Measurements from ENCODE around the gene AGBL2. TPM values are rescaled to one million over a fixed set of nuclear protein-coding genes. Genes with fewer than 3 reads are reported as not detected.

Gene AGBL2
- total RNA-seq, 2 experiments from 2014 or later = 2.0 to 8.4 TPM

DNA sequence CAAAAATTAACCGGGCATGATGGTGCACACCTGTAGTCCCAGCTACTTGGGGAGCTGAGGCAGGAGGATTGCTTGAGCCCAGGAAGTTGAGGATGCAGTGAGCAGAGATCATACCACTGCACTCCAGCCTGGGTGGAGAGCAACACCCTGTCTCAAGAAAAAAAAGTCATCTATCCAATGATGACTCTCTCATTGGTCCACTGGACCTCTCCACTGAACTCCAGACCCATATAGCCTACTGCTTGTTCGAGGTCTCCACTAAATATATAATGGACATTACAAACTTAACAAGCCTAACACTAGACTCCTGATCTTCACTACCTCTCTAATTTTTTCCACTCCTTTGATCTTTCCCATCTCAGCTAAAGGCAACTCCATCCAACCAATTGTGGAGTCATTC, 39.3 kb downstream of the AGBL2 start:
- TF ChIP-seq, protein P1, sequence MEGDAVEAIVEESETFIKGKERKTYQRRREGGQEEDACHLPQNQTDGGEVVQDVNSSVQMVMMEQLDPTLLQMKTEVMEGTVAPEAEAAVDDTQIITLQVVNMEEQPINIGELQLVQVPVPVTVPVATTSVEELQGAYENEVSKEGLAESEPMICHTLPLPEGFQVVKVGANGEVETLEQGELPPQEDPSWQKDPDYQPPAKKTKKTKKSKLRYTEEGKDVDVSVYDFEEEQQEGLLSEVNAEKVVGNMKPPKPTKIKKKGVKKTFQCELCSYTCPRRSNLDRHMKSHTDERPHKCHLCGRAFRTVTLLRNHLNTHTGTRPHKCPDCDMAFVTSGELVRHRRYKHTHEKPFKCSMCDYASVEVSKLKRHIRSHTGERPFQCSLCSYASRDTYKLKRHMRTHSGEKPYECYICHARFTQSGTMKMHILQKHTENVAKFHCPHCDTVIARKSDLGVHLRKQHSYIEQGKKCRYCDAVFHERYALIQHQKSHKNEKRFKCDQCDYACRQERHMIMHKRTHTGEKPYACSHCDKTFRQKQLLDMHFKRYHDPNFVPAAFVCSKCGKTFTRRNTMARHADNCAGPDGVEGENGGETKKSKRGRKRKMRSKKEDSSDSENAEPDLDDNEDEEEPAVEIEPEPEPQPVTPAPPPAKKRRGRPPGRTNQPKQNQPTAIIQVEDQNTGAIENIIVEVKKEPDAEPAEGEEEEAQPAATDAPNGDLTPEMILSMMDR (conservative IDR thresholded peaks at IDR 0.05; ENCODE audit: low read length) = no peak
- TF ChIP-seq EZH2phosphoT487 (IDR thresholded peaks at IDR 0.05; ENCODE audit: borderline replicate concordance, low read depth, low read length) = no peak
- no peaks in the 10 kb centered on the region for H4K20me1 ChIP-seq (ENCODE audit: insufficient read depth, low read length)
- BruUV-seq (replicated peaks) = no TSS peak
- H3K79me2 ChIP-seq (ENCODE audit: insufficient read depth, low read depth, low read length) = no peaks in the 10 kb centered on the region
- no peak overlapping the region for H3K4me2 ChIP-seq (ENCODE audit: low read length)
- no peak overlapping the region for H2AFZ ChIP-seq (ENCODE audit: low read length)
- no peaks in the 10 kb centered on the region for H3K9me3 ChIP-seq (ENCODE audit: low read length)
- intact Hi-C loops (cut with micrococcal nuclease; ENCODE audit: unreplicated experiment) = no loop called here
- POLR2A ChIA-PET = interaction anchor here (0.5 to 1.0 kb wide), 3 partner anchors 14 to 164 kb away, joined by 3 to 5 read pairs (median 4); no protein-coding TSS in a partner anchor
- H3K9me2 ChIP-seq (ENCODE audit: insufficient read depth, low read length) = no peaks in the 10 kb centered on the region
- H3K36me3 ChIP-seq (ENCODE audit: insufficient read depth, low read length) = no peaks in the 10 kb centered on the region
- no peak overlapping the region for H3K4me3 ChIP-seq (ENCODE audit: low read depth, low read length, poor library complexity, severe bottlenecking)
- CTCF ChIA-PET (ENCODE audit: unreplicated experiment) = interaction anchor here (1.0 kb wide), 1 partner anchor 11 kb away, joined by 3 read pairs; no protein-coding TSS in a partner anchor
- no peaks in the 10 kb centered on the region for H3K4me1 ChIP-seq (ENCODE audit: insufficient read depth, low read length, poor library complexity, severe bottlenecking)
- H3K27ac ChIP-seq (ENCODE audit: low read depth, low read length, poor library complexity, severe bottlenecking) = no peak overlapping the region
- no peak for DNase-seq (ENCODE audit: low spot score)

DNA sequence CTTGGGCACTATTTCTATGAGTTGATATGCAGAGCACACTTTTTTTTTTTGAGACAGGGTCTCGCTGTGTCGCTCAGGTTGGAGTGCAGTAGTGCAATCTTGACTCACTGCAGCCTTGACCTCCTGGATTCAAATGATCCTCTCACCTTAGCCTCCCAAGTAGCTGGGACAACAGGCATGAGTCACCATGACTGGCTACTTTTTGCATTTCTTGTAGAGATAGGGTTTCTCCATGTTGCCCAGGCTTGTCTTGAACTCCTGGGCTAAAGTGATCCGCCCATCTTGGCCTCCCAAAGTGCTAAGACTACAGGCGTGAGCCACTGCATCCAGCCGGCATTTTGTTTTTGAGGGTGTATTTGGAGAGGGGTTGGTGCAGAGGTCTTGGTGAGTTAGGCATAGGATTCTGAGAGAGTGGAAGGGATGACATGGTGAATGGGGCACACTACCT, 42.9 kb downstream of the AGBL2 start:
- DNase-seq (ENCODE audit: low spot score) = no peak
- Histone ChIP-seq H3K4me1 (ENCODE audit: insufficient read depth, low read length, poor library complexity, severe bottlenecking) (no peaks in the 10 kb centered on the region), H3K9me3 (ENCODE audit: low read length) (no peaks in the 10 kb centered on the region), H2AFZ (ENCODE audit: low read length) (0 out of 2 replicates have a peak overlapping the region, but pooled peaks have one; percentile 22), H3K27ac (ENCODE audit: low read depth, low read length, poor library complexity, severe bottlenecking) (no peak overlapping the region), H3K4me2 (ENCODE audit: low read length) (no peak overlapping the region), H3K4me3 (ENCODE audit: low read depth, low read length, poor library complexity, severe bottlenecking) (no peak overlapping the region), H4K20me1 (ENCODE audit: insufficient read depth, low read length) (no peaks in the 10 kb centered on the region), H3K79me2 (ENCODE audit: insufficient read depth, low read depth, low read length) (no peaks in the 10 kb centered on the region), H3K9me2 (ENCODE audit: insufficient read depth, low read length) (no peaks in the 10 kb centered on the region), H3K36me3 (ENCODE audit: insufficient read depth, low read length) (no peaks in the 10 kb centered on the region)
- TF ChIP-seq, protein P1 (conservative IDR thresholded peaks at IDR 0.05; ENCODE audit: low read length) = no peak
- no peak for TF ChIP-seq EZH2phosphoT487 (IDR thresholded peaks at IDR 0.05; ENCODE audit: borderline replicate concordance, low read depth, low read length)
- CTCF ChIA-PET (ENCODE audit: unreplicated experiment) = no interaction called here
- POLR2A ChIA-PET = interaction anchor here (0.5 to 0.7 kb wide), 2 partner anchors 46 to 70 kb away, joined by 3 to 4 read pairs; no protein-coding TSS in a partner anchor
- intact Hi-C loops (cut with micrococcal nuclease; ENCODE audit: unreplicated experiment) = no loop called here
- BruUV-seq (replicated peaks) = no TSS peak

DNA sequence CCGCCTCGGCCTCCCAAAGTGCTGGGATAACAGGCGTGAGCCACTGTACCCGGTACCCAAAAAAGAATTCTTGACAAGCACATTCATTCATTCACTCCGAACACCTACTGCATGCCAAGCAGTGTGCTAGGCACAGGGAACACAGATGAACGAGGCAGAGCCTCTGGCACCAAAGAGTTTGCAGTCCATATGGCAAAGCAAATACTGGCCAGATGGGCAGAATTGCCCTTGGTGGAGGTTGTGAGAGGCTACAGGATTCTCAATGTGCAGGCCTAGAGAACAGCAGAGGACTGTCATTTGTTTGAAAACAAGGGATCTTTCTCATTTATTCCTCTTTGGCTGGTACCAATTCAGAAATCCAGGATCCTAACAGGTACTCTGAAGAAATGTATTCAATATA, 45.3 kb downstream of the AGBL2 start:
- CTCF ChIA-PET (ENCODE audit: unreplicated experiment) = no interaction called here
- Histone ChIP-seq H4K20me1 (ENCODE audit: insufficient read depth, low read length) (no peaks in the 10 kb centered on the region), H3K4me2 (ENCODE audit: low read length) (no peak overlapping the region), H3K9me2 (ENCODE audit: insufficient read depth, low read length) (no peaks in the 10 kb centered on the region), H3K9me3 (ENCODE audit: low read length) (no peaks in the 10 kb centered on the region), H3K4me3 (ENCODE audit: low read depth, low read length, poor library complexity, severe bottlenecking) (no peak overlapping the region), H2AFZ (ENCODE audit: low read length) (no peak overlapping the region), H3K27ac (ENCODE audit: low read depth, low read length, poor library complexity, severe bottlenecking) (no peak overlapping the region), H3K4me1 (ENCODE audit: insufficient read depth, low read length, poor library complexity, severe bottlenecking) (no peaks in the 10 kb centered on the region), H3K36me3 (ENCODE audit: insufficient read depth, low read length) (no peaks in the 10 kb centered on the region), H3K79me2 (ENCODE audit: insufficient read depth, low read depth, low read length) (no peaks in the 10 kb centered on the region)
- POLR2A ChIA-PET = interaction anchor here (0.7 kb wide), 1 partner anchor 760 kb away, joined by 4 read pairs; no protein-coding TSS in a partner anchor
- TF ChIP-seq EZH2phosphoT487 (IDR thresholded peaks at IDR 0.05; ENCODE audit: borderline replicate concordance, low read depth, low read length) = no peak
- TF ChIP-seq, protein P1 (conservative IDR thresholded peaks at IDR 0.05; ENCODE audit: low read length) = no peak
- no peak for DNase-seq (ENCODE audit: low spot score)
- intact Hi-C loops (cut with micrococcal nuclease; ENCODE audit: unreplicated experiment) = no loop called here
- BruUV-seq (replicated peaks) = no TSS peak
